Cardiac muscle cell (in vitro differentiated cells and primary cell): ENCODE results near the gene PDZRN4. TPM values are rescaled to one million over a fixed set of nuclear protein-coding genes. Genes with fewer than 3 reads are reported as not detected.

Source experiments
- DNase-seq, 2 donors: peaks; one replicate each; pipeline versions ENCODE4 v3.0.0 to v3.0.0-alpha.2; 2010 to 2017; ENCODE audit warnings: low read depth in 1 of 2, low spot score in 1 of 2
- H3K27ac ChIP-seq: fragments of 200-600 bp; sonication (generic); 2 replicates; pipeline ENCODE4 v1.5.1; 2016
- H3K27me3 ChIP-seq: fragments of 200-600 bp; sonication (generic); 2 replicates; pipeline ENCODE4 v1.6.0; 2016; ENCODE audit warnings: control low read depth
- H3K36me3 ChIP-seq: fragments of 200-600 bp; sonication (generic); 2 replicates; pipeline ENCODE4 v1.5.1; 2016; ENCODE audit warnings: control low read depth
- H3K4me1 ChIP-seq: fragments of 200-600 bp; sonication (generic); 2 replicates; pipeline ENCODE4 v1.8.1; 2017; ENCODE audit warnings: low read depth, mild to moderate bottlenecking, mixed run types
- H3K4me3 ChIP-seq: fragments of 200-600 bp; sonication (generic); 2 replicates; pipeline ENCODE4 v1.5.1; 2016; ENCODE audit warnings: mild to moderate bottlenecking
- H3K9me3 ChIP-seq: fragments of 200-600 bp; sonication (generic); 2 replicates; pipeline ENCODE4 v1.5.1; 2017; ENCODE audit warnings: low read depth, mild to moderate bottlenecking, control low read depth
- CTCF ChIP-seq: IDR thresholded peaks from 2 replicates; pipeline ENCODE4 v1.5.1; 2012; ENCODE audit warnings: low read depth, mild to moderate bottlenecking, low read length
- polyA plus RNA-seq: library from polyadenylated mRNA; unstranded; fragments of >200 nt; fragmentation: Nextera tagmentation; extraction: Ambion mirVana; gene quantifications from 2 replicates; pipeline ENCODE4 v1.2.1, GENCODE V29; 2016
- total RNA-seq: library from RNA; depleted of rRNA; stranded (reverse); fragments of >200 nt; gene quantifications from 2 replicates; pipeline ENCODE4 v1.2.3, GENCODE V29; 2016

The PDZRN4 gene
- total and polyA plus RNA-seq, 2 experiments from 2014 or later, result 2.9 to 5.0 TPM

GRCh38 chr12:41452838-41453407 lies 264.8 kb downstream of the PDZRN4 start:
- TF ChIP-seq CTCF, result no peak
- DNase-seq, result no peak
- H3K9me3 ChIP-seq, result no peaks in the 10 kb centered on the region
- H3K4me1 ChIP-seq, result no peaks in the 10 kb centered on the region
- H3K36me3 ChIP-seq, result no peaks in the 10 kb centered on the region
- H3K27ac ChIP-seq, result no peak overlapping the region
- H3K4me3 ChIP-seq, result no peak overlapping the region
- no peaks in the 10 kb centered on the region for H3K27me3 ChIP-seq

DNA sequence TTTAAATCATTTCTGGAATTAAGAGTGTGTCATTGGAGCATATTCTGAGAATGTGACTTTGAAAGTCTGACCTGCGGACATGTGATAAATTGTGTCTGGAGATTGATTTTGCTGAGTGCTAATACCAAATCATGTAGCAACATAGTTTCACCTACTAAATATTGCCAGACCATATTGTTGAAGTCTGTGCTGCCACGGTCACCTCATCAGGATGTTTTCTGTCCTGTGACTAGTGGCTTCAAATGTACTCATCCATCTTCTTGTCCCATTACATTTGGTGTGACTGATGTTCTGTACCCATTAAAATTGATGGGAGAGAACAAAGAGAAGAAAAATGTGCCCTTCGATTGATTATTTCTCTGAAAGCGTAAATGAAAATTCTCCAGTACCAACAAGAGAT lies 265.3 kb downstream of the PDZRN4 start:
- no peak for TF ChIP-seq CTCF
- Histone ChIP-seq H3K27me3 (no peaks in the 10 kb centered on the region), H3K4me3 (no peak overlapping the region), H3K27ac (no peak overlapping the region), H3K36me3 (no peaks in the 10 kb centered on the region), H3K9me3 (no peaks in the 10 kb centered on the region), H3K4me1 (no peaks in the 10 kb centered on the region)
- DNase-seq, result no peak

DNA sequence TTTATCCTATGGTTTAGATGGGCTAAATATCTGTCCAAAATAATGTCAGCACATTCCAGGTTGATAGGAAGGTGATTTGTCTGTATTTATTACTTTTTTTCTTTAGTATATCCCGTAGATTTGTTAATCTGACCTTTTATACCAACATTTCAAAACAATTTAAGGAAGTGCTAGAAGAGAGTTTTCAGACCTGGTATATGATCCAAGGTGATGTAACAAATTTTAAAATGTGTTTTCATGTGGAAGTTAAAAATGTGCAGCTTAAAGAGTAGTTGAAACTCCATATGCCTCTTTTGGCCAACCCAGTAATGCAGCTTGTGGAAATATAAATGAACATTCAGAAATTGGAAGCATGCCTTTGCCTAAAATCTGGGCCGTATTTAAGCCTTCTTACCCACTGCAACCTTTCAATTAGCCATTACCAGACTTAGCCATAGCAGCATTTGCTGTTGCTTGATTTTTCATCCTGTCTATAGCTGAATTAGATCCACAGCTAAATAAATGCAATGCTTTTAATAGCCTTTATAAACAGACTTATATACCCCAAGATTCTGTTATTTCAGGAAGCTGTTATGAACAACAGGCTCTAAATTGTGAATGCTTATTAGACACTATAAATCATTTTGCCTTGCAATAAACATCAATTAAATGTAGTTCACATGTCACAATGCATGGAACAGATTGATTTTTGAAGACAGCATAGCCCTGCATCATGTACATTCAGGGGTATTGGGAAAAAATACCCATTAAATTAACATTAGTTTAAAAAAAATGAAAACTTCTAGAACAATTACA lies 271.2 kb downstream of the PDZRN4 start:
- Histone ChIP-seq H3K9me3 (no peaks in the 10 kb centered on the region), H3K4me1 (no peaks in the 10 kb centered on the region), H3K36me3 (no peaks in the 10 kb centered on the region), H3K27me3 (no peaks in the 10 kb centered on the region), H3K4me3 (no peak overlapping the region), H3K27ac (no peak overlapping the region)
- DNase-seq, result no peak
- no peak for TF ChIP-seq CTCF

- no peak overlapping the region for H3K4me3 ChIP-seq
- H3K27me3 ChIP-seq, result no peaks in the 10 kb centered on the region
- H3K9me3 ChIP-seq, result no peaks in the 10 kb centered on the region
- no peaks in the 10 kb centered on the region for H3K4me1 ChIP-seq
- no peak overlapping the region for H3K27ac ChIP-seq
- TF ChIP-seq CTCF, result no peak
- no peaks in the 10 kb centered on the region for H3K36me3 ChIP-seq
- DNase-seq, result no peak
These were observed 271.7 kb downstream of the PDZRN4 start for GRCh38 chr12:41459906-41460214.

- no peaks in the 10 kb centered on the region for H3K27me3 ChIP-seq
- no peak for TF ChIP-seq CTCF
- H3K4me1 ChIP-seq, result peaks cover 5% of the 10 kb centered on the region
- H3K9me3 ChIP-seq, result no peaks in the 10 kb centered on the region
- no peak overlapping the region for H3K27ac ChIP-seq
- H3K4me3 ChIP-seq, result no peak overlapping the region
- DNase-seq, result no peak
- H3K36me3 ChIP-seq, result no peaks in the 10 kb centered on the region
These were observed 272.8 kb downstream of the PDZRN4 start for GRCh38 chr12:41460906-41461305.
